ENCODE results near the gene STIL.
"Not testable (repeated sequence)": the region's sequence is repeated elsewhere in the genome, so short reads cannot be mapped to it uniquely, and the experiment has no call there.

GRCh38 chr1:47203504-47203903, 110.4 kb downstream of the STIL start:
- not testable (repeated sequence) for TF ChIP-seq POLR2A, CTCF, POLR2AphosphoS5, EP300 (IDR thresholded peaks at IDR 0.05)

Measured in suprapubic skin (tissue), 4 donors.